ENCODE measurements around the gene SIK2. TPM values are rescaled to one million over a fixed set of nuclear protein-coding genes. Genes with fewer than 3 reads are reported as not detected.

The SIK2 gene
- total and polyA plus RNA-seq, 9 of the 15 experiments (the other 6 are each of a cell fraction or from before 2014, with no cell fraction given) = 0.74 to 11.6 (median 3.8) TPM

DNA sequence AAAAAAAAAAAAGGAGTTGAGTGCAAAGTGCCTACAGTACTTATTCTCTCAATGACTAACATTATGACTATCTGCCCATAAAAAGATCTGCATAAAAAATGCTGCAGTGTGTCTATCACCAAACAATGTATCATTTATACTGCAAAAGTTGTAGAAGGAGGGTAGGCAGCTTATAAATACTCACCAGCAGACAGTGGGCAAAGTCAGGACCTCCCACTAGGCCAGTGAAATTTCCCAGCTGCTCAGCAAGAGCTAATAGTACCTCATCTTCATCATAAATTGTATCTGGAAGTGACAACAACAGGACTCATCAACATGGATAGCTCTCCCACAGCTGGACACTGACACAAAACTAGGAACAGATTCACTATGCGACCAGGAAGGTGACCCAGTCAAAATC lies 162.4 kb downstream of the SIK2 start:
- in situ Hi-C loops (cut with MboI) = no loop called here
- DNase-seq (ENCODE audit: extremely low read depth in 1 of 4, low spot score in 3 of 4) = no peak
- no peak for FAIRE-seq
- Histone ChIP-seq H3K36me3 (ENCODE audit: control insufficient read depth, insufficient read depth, low read length) (peaks cover 52% of the 10 kb centered on the region), H3K79me2 (ENCODE audit: control insufficient read depth, insufficient read depth, low read length) (peaks cover 29% of the 10 kb centered on the region), H3K4me1 (replicated peaks in 1 of 2; ENCODE audit: control insufficient read depth in 2 of 2, insufficient read depth in 2 of 2, low read length in 2 of 2) (peaks cover 4 to 7% of the 10 kb centered on the region in 2 experiments; a peak in 2 of 5 replicates), H3K9me1 (ENCODE audit: control insufficient read depth, insufficient read depth, low read length) (no peaks in the 10 kb centered on the region), H3K27me3 (ENCODE audit: control insufficient read depth in 2 of 2, insufficient read depth in 2 of 2, low read length in 2 of 2) (no peaks in the 10 kb centered on the region), H3K4me2 (ENCODE audit: insufficient read depth, low read length) (peak overlapping the region; percentile 83), H4K20me1 (replicated peaks; ENCODE audit: control insufficient read depth, insufficient read depth, low read length) (no peaks in the 10 kb centered on the region; the same call in 1 of the 2 replicates), H2AFZ (ENCODE audit: low read depth, low read length) (no peak overlapping the region), H3K27ac (ENCODE audit: extremely low read depth, low read depth, low read length) (no peak overlapping the region), H3K4me3 (peak overlapping the region; percentile 84), H3K9me3 (replicated peaks; ENCODE audit: control insufficient read depth, insufficient read depth, low read depth, low read length) (no peaks in the 10 kb centered on the region), H3K9ac (ENCODE audit: insufficient read depth in 1 of 2, low read depth in 2 of 2, low read length in 2 of 2) (peak overlapping the region; percentile 7 to 87; a peak in 2 of 4 replicates)
- no peak for ATAC-seq
- 17% methylated on average over 1 of the region's 1 CpG for WGBS (ENCODE audit: insufficient coverage, low coverage, missing lambda C conversion rate)
- ChIA-PET CTCF (ENCODE audit: low intra/inter-chr PET ratio) (no interaction called here), POLR2A (interaction anchor here (0.6 to 3.4 kb wide), 5 partner anchors 9 to 189 kb away, joined by 3 to 24 read pairs (median 3); no protein-coding TSS in a partner anchor)
- intact Hi-C loops (cut with micrococcal nuclease) = no loop called here
- no peak for TF ChIP-seq EGR1 (conservative IDR thresholded peaks at IDR 0.05)
- no peak for TF ChIP-seq NFATC3 (IDR thresholded peaks at IDR 0.05)
- no peak for TF ChIP-seq E2F3 (CRISPR knock-in tag; IDR thresholded peaks at IDR 0.05)
- TF ChIP-seq RBM39 (optimal IDR thresholded peaks at IDR 0.05; ENCODE audit: low read depth, low read length) = no peak
- no peak for TF ChIP-seq CLOCK (CRISPR knock-in tag; IDR thresholded peaks at IDR 0.05; ENCODE audit: borderline replicate concordance)
- TF ChIP-seq POLR2B (IDR thresholded peaks at IDR 0.05; ENCODE audit: low read depth, partially characterized antibody) = no peak
- TF ChIP-seq ZNF408 (CRISPR knock-in tag; IDR thresholded peaks at IDR 0.05; ENCODE audit: low read depth) = no peak
- TF ChIP-seq TEAD2 (tag; IDR thresholded peaks at IDR 0.05) = no peak
- no peak for TF ChIP-seq ELF1 (tag; IDR thresholded peaks at IDR 0.05)
- TF ChIP-seq PHTF2 (CRISPR knock-in tag; IDR thresholded peaks at IDR 0.05) = no peak
- no peak for TF ChIP-seq ADNP (tag; IDR thresholded peaks at IDR 0.05)
- TF ChIP-seq SNRNP70 (optimal IDR thresholded peaks at IDR 0.05; ENCODE audit: low read depth, low read length) = no peak
- TF ChIP-seq ZNF41 (CRISPR knock-in tag; conservative IDR thresholded peaks at IDR 0.05) = no peak
- TF ChIP-seq, protein P1, sequence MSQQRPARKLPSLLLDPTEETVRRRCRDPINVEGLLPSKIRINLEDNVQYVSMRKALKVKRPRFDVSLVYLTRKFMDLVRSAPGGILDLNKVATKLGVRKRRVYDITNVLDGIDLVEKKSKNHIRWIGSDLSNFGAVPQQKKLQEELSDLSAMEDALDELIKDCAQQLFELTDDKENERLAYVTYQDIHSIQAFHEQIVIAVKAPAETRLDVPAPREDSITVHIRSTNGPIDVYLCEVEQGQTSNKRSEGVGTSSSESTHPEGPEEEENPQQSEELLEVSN (IDR thresholded peaks at IDR 0.05; ENCODE audit: borderline replicate concordance in 1 of 2, extremely low read depth in 1 of 2, insufficient read depth in 1 of 2, insufficient read length in 1 of 2, low read depth in 1 of 2, low read length in 1 of 2, poor library complexity in 1 of 2, severe bottlenecking in 1 of 2) = no peak
- BruUV-seq (replicated peaks) = no TSS peak
